HCT116 (cell line): ENCODE measurements around the gene HOXC6. TPM values are rescaled to one million over a fixed set of nuclear protein-coding genes. Genes with fewer than 3 reads are reported as not detected.

Experiments used
- ATAC-seq: fragments of 200-7000 bp; cut with Tn5 transposase; 2 replicates; pipeline ENCODE4 v1.9.1; 2020; ENCODE audit warnings: mild to moderate bottlenecking, moderate library complexity
- BruUV-seq: library from RNA; stranded (reverse); fragments of 400-500 nt; replicated peaks from 2 replicates; lab custom pipeline; 2021; lab: Mats Ljungman, UMichigan
- CTCF ChIA-PET: fragments of 300-600 bp; sonication (Branson Sonifier 250); formaldehyde crosslinking; loops from one replicate; lab custom pipeline; 2021; ENCODE audit warnings: antibody characterized with exemption; lab: Charles Lee
- POLR2A ChIA-PET: fragments of 300-600, 350-600 bp; sonication (Branson Sonifier 250); formaldehyde crosslinking; loops from one replicate; lab custom pipeline; 2021; ENCODE audit warnings: antibody characterized with exemption; lab: Charles Lee
- RAD21 ChIA-PET, 2 experiments: fragments of 300-600 bp; sonication (Branson Sonifier 250); formaldehyde crosslinking; loops; one replicate each; lab custom pipeline; 2023; ENCODE audit warnings: low total read pairs in 2 of 2; ENCODE audit not compliant: uncharacterized antibody in 2 of 2, unreplicated experiment in 2 of 2, low non-redundant PET in 1 of 2; lab: Charles Lee
- DNase-seq: peaks from one replicate; pipeline ENCODE4 v3.0.0-alpha.2; 2010; ENCODE audit warnings: low read depth, low spot score
- H2AFZ ChIP-seq: fragments of 200-600 bp; shearing (Covaris generic), sonication (generic); 2 replicates; pipeline ENCODE4 v1.6.1; 2017; ENCODE audit warnings: low read depth, mixed run types, mixed read lengths, antibody characterized with exemption, low read length; ENCODE audit not compliant: poor library complexity, severe bottlenecking
- H3K27ac ChIP-seq: 2 replicates; pipeline ENCODE4 v1.5.1; 2012; ENCODE audit warnings: low read depth, low read length
- H3K27me3 ChIP-seq: fragments of 200-600 bp; sonication (generic); 2 replicates; pipeline ENCODE4 v1.6.1; 2016; ENCODE audit warnings: mixed run types, low read length, mixed read lengths; ENCODE audit not compliant: insufficient read depth
- H3K36me3 ChIP-seq, 2 experiments: fragments of 200-500 bp in 1 of 2; fragments of 200-600 bp in 1 of 2; sonication (Bioruptor generic) in 1 of 2; sonication (generic) in 1 of 2; 2 replicates each; pipeline versions ENCODE4 v1.5.1 to v1.6.1; 2014 to 2016; ENCODE audit warnings: low read length in 2 of 2, inconsistent platforms in 1 of 2, mixed read lengths in 1 of 2, mixed run types in 1 of 2; ENCODE audit not compliant: insufficient read depth in 2 of 2, control insufficient read depth in 1 of 2
- H3K4me1 ChIP-seq, 2 experiments: fragments of 200-600 bp in 1 of 2; sonication (generic) in 1 of 2; 2 replicates each; pipeline versions ENCODE4 v1.5.1 to v1.6.1; 2012 to 2017; ENCODE audit warnings: low read length in 2 of 2, inconsistent platforms in 1 of 2, mild to moderate bottlenecking in 1 of 2, mixed read lengths in 1 of 2, mixed run types in 1 of 2, moderate library complexity in 1 of 2; ENCODE audit not compliant: insufficient read depth in 2 of 2, control insufficient read depth in 1 of 2
- H3K4me2 ChIP-seq: fragments of 200-600 bp; sonication (generic); 2 replicates; pipeline ENCODE4 v1.6.1; 2017; ENCODE audit warnings: mixed run types, low read length, mixed read lengths
- H3K4me3 ChIP-seq, 2 experiments: fragments of 200-600 bp in 1 of 2; sonication (generic) in 1 of 2; replicated peaks in 1 of 2; 2 replicates each; pipeline ENCODE4 v1.5.1; 2011 to 2016; ENCODE audit warnings: low read length in 2 of 2, control low read depth in 1 of 2, low read depth in 1 of 2, mild to moderate bottlenecking in 1 of 2, mixed read lengths in 1 of 2, mixed run types in 1 of 2
- H3K79me2 ChIP-seq: fragments of 200-600 bp; sonication (generic); 2 replicates; pipeline ENCODE4 v1.6.1; 2017; ENCODE audit warnings: mild to moderate bottlenecking, mixed run types, low read length, moderate library complexity, mixed read lengths; ENCODE audit not compliant: insufficient read depth
- H3K9ac ChIP-seq: fragments of 200-600 bp; sonication (generic); 2 replicates; pipeline ENCODE4 v1.6.1; 2016; ENCODE audit warnings: low read length, mixed read lengths
- H3K9me2 ChIP-seq: fragments of 200-600 bp; sonication (generic), shearing (Covaris generic); 2 replicates; pipeline ENCODE4 v1.6.1; 2017; ENCODE audit warnings: mixed run types, mild to moderate bottlenecking, moderate library complexity; ENCODE audit not compliant: insufficient read depth
- H3K9me3 ChIP-seq, 2 experiments: fragments of 200-500 bp in 1 of 2; fragments of 200-600 bp in 1 of 2; sonication (Bioruptor generic) in 1 of 2; sonication (generic) in 1 of 2; 2 replicates each; pipeline ENCODE4 v1.6.1; 2014 to 2017; ENCODE audit warnings: low read length in 2 of 2, mixed read lengths in 2 of 2, inconsistent platforms in 1 of 2, low read depth in 1 of 2, mild to moderate bottlenecking in 1 of 2, mixed run types in 1 of 2, moderate library complexity in 1 of 2; ENCODE audit not compliant: control insufficient read depth in 1 of 2, insufficient read depth in 1 of 2
- H4K20me1 ChIP-seq: fragments of 200-600 bp; sonication (generic), shearing (Covaris generic); 2 replicates; pipeline ENCODE4 v1.6.1; 2017; ENCODE audit warnings: mixed run types, mild to moderate bottlenecking, moderate library complexity; ENCODE audit not compliant: insufficient read depth
- CBX3 ChIP-seq: IDR thresholded peaks from 2 replicates; pipeline ENCODE4 v1.6.1; 2012; ENCODE audit warnings: low read depth
- EGR1 ChIP-seq: IDR thresholded peaks from 2 replicates; pipeline ENCODE4 v1.6.1; 2012; ENCODE audit warnings: low read depth
- EZH2 ChIP-seq: fragments of 200-600 bp; sonication (generic); IDR thresholded peaks from 2 replicates; pipeline ENCODE4 v1.6.1; 2017; ENCODE audit warnings: antibody characterized with exemption, mixed run types
- EZH2phosphoT487 ChIP-seq: fragments of 200-600 bp; IDR thresholded peaks from 2 replicates; pipeline ENCODE4 v1.6.1; 2018; ENCODE audit warnings: antibody characterized with exemption, borderline replicate concordance
- FOSL1 ChIP-seq: IDR thresholded peaks from 2 replicates; pipeline ENCODE4 v1.6.1; 2012; ENCODE audit warnings: low read depth
- JUND ChIP-seq: IDR thresholded peaks from 2 replicates; pipeline ENCODE4 v1.6.1; 2012
- MAX ChIP-seq: IDR thresholded peaks from 2 replicates; pipeline ENCODE4 v1.6.1; 2012
- POLR2A ChIP-seq: IDR thresholded peaks from 2 replicates; pipeline ENCODE4 v1.7.0; 2011; ENCODE audit warnings: borderline replicate concordance; ENCODE audit not compliant: insufficient read depth, insufficient read length; ENCODE audit errors: extremely low read depth
- RAD21 ChIP-seq: IDR thresholded peaks from 2 replicates; pipeline ENCODE4 v1.6.1; 2012; ENCODE audit warnings: low read depth, mild to moderate bottlenecking
- SIN3A ChIP-seq: IDR thresholded peaks from 2 replicates; pipeline ENCODE4 v1.6.1; 2012; ENCODE audit warnings: low read depth
- TCF7L2 ChIP-seq: IDR thresholded peaks from 2 replicates; pipeline ENCODE4 v1.7.0; 2011; ENCODE audit warnings: borderline replicate concordance, inconsistent platforms; ENCODE audit not compliant: insufficient read depth, insufficient read length; ENCODE audit errors: extremely low read depth
- ZFX ChIP-seq: fragments of 450-650 bp; IDR thresholded peaks from 2 replicates; pipeline ENCODE4 v1.6.1; 2017
- ZNF274 ChIP-seq: fragments of 200-500 bp; sonication (Bioruptor generic); IDR thresholded peaks from 2 replicates; pipeline ENCODE4 v1.6.1; 2014; ENCODE audit warnings: mild to moderate bottlenecking, low read depth, low read length, inconsistent platforms
- intact Hi-C: fragments of 100-400 bp; cut with micrococcal nuclease; formaldehyde crosslinking; loops from 2 replicates; pipeline ENCODE4 v1.10.0; 2022
- total RNA-seq: library from RNA; stranded (reverse); gene quantifications from one replicate; pipeline ENCODE4 v1.2.1, GENCODE V29; 2021; ENCODE audit not compliant: unreplicated experiment
- TF ChIP-seq, protein P1 (sequence below): IDR thresholded peaks from 2 replicates; pipeline ENCODE4 v1.6.1; 2012; ENCODE audit warnings: low read depth

HOXC6 gene
- total RNA-seq, 1 experiment from 2014 or later, result 3.1 TPM

GRCh38 chr12:54025499-54026405 lies 2.5 kb upstream of the HOXC6 start:
- Histone ChIP-seq H3K4me3 (no peak overlapping the region), H3K27me3 (no peaks in the 10 kb centered on the region), H3K4me2 (no peak overlapping the region), H2AFZ (no peak overlapping the region), H3K27ac (no peak overlapping the region), H3K9me2 (no peaks in the 10 kb centered on the region), H3K9ac (no peak overlapping the region), H3K36me3 (no peaks in the 10 kb centered on the region), H4K20me1 (no peaks in the 10 kb centered on the region), H3K4me1 (peaks cover 7 to 13% of the 10 kb centered on the region in 2 experiments; a peak in 3 of 4 replicates), H3K79me2 (no peaks in the 10 kb centered on the region), H3K9me3 (no peaks in the 10 kb centered on the region)
- DNase-seq (no peak), ATAC-seq (no peak)
- no peak for TF ChIP-seq EZH2
- TF ChIP-seq FOSL1, result no peak
- no peak for TF ChIP-seq ZFX
- no peak for TF ChIP-seq ZNF274
- TF ChIP-seq EGR1, result no peak
- no peak for TF ChIP-seq RAD21
- TF ChIP-seq SIN3A, result no peak
- no peak for TF ChIP-seq EZH2phosphoT487
- TF ChIP-seq, protein P1, sequence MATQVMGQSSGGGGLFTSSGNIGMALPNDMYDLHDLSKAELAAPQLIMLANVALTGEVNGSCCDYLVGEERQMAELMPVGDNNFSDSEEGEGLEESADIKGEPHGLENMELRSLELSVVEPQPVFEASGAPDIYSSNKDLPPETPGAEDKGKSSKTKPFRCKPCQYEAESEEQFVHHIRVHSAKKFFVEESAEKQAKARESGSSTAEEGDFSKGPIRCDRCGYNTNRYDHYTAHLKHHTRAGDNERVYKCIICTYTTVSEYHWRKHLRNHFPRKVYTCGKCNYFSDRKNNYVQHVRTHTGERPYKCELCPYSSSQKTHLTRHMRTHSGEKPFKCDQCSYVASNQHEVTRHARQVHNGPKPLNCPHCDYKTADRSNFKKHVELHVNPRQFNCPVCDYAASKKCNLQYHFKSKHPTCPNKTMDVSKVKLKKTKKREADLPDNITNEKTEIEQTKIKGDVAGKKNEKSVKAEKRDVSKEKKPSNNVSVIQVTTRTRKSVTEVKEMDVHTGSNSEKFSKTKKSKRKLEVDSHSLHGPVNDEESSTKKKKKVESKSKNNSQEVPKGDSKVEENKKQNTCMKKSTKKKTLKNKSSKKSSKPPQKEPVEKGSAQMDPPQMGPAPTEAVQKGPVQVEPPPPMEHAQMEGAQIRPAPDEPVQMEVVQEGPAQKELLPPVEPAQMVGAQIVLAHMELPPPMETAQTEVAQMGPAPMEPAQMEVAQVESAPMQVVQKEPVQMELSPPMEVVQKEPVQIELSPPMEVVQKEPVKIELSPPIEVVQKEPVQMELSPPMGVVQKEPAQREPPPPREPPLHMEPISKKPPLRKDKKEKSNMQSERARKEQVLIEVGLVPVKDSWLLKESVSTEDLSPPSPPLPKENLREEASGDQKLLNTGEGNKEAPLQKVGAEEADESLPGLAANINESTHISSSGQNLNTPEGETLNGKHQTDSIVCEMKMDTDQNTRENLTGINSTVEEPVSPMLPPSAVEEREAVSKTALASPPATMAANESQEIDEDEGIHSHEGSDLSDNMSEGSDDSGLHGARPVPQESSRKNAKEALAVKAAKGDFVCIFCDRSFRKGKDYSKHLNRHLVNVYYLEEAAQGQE, result no peak
- no peak for TF ChIP-seq TCF7L2
- TF ChIP-seq MAX, result no peak
- TF ChIP-seq CBX3, result no peak
- no peak for TF ChIP-seq JUND
- no peak for TF ChIP-seq POLR2A
- intact Hi-C loops, result no loop called here
- CTCF ChIA-PET, result interaction anchor here (0.6 to 1.0 kb wide), 2 partner anchors 180 to 194 kb away, joined by 3 read pairs; no protein-coding TSS in a partner anchor
- BruUV-seq, result no TSS peak
- POLR2A ChIA-PET, result interaction anchor here (0.6 kb wide), 1 partner anchor 8 kb away, joined by 3 read pairs; no protein-coding TSS in a partner anchor
- RAD21 ChIA-PET, result no interaction called here
